AG10803 (cell line): Measurements from ENCODE around the gene PGAP2.
"Not testable (repeated sequence)": the region's sequence is repeated elsewhere in the genome, so short reads cannot be mapped to it uniquely, and the experiment has no call there.

Experiments
- DNase-seq: peaks from one replicate; pipeline ENCODE4 v3.0.0; 2010; ENCODE audit warnings: low read depth
- H3K4me3 ChIP-seq: 2 replicates; pipeline ENCODE4 v1.5.1; 2011; ENCODE audit warnings: mild to moderate bottlenecking, low read length, control low read depth
- CTCF ChIP-seq: conservative IDR thresholded peaks from 2 replicates; pipeline ENCODE4 v1.5.1; 2011; ENCODE audit warnings: mild to moderate bottlenecking, low read length, control low read depth, inconsistent platforms

Gene PGAP2

GRCh38 chr11:3808861-3809623 is 682 bp downstream of the PGAP2 start:
- peak; percentile 63 for DNase-seq
- peak; percentile 51 for TF ChIP-seq CTCF
- peak overlapping the region; percentile 87 for H3K4me3 ChIP-seq

- no peak overlapping the region for H3K4me3 ChIP-seq
- no peak for DNase-seq
- TF ChIP-seq CTCF = no peak
Observed at GRCh38 chr11:3809624-3809928, 1.2 kb downstream of the PGAP2 start.

- no peak for TF ChIP-seq CTCF
- DNase-seq = no peak
- H3K4me3 ChIP-seq = no peak overlapping the region
Observed at GRCh38 chr11:3810446-3810845, 2.1 kb downstream of the PGAP2 start.

- DNase-seq = no peak
- no peak overlapping the region for H3K4me3 ChIP-seq
- no peak for TF ChIP-seq CTCF
Observed at GRCh38 chr11:3810951-3811350, 2.6 kb downstream of the PGAP2 start.

DNA sequence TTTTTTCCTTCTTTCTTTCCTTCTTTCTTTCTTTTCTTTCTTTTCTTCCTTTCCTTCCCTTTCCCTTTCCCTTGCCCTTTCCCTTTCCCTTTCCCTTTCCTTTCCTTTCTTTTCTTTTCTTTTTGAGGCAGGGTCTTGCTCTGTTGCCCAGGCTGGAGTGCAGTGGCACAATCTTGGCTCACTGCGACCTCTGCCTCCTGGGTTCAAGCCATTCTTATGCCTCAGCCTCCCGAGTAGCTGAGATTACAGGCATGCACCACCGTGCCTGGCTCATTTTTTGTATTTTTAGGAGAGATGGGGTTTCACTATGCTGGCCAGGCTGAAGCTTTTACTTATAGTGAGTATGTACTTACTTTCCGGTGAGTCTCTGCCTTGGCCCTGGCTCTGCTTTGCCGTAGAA is 6.5 kb downstream of the PGAP2 start:
- not testable (repeated sequence) for DNase-seq, H3K4me3 ChIP-seq

- TF ChIP-seq CTCF = no peak
- no peak overlapping the region for H3K4me3 ChIP-seq
- no peak for DNase-seq
Observed at GRCh38 chr11:3815845-3816244, 7.5 kb downstream of the PGAP2 start.

DNA sequence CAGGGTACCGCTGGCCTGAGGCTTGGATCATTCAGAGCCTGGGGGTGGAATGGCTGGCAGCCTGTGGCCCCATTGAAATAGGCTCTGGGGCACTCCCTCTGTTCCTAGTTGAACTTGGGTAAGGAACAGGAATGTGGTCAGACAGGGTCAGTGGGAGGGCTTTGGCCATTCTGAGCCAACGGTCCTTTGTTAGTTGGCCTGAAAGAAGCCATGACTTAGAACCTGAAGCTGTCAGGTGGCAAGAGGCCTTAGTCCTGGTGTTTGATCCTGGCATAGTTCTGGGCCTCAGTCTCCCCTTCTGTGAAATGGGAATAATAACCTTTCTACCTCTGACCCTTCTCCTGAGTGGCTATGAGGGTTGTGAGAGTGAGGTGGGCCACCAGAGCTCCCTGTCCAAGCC is 8.3 kb downstream of the PGAP2 start:
- H3K4me3 ChIP-seq = no peak overlapping the region
- TF ChIP-seq CTCF = no peak
- no peak for DNase-seq
